ENCODE results near the gene CAPZB.

CAPZB gene

DNA sequence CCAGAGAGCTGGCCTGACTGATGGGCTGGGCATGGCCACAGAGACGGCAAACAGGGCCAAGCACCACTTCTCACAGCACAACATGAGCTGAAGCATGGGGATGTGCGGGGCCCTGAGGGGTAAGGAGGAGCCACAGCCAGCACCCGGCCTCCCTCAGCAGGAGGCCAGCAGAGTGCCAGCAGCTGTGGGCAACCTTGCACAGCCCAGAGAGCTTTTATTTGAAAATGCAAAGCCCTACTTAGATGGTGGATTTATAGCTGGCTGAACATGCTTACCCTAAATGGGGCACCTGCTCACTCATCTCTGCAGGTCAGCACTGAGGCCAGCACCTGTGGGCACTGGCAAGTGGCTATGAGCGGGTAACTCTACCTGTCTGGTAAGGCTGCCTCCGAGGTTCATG lies 129.1 kb downstream of the CAPZB start:
- no peak for DNase-seq
- Histone ChIP-seq H3K9me3 (no peaks in the 10 kb centered on the region), H3K4me1 (no peaks in the 10 kb centered on the region), H3K36me3 (no peaks in the 10 kb centered on the region), H3K27me3 (no peaks in the 10 kb centered on the region), H3K4me3 (ENCODE audit: low read depth, low read length) (no peak overlapping the region)
- TF ChIP-seq, protein P1, sequence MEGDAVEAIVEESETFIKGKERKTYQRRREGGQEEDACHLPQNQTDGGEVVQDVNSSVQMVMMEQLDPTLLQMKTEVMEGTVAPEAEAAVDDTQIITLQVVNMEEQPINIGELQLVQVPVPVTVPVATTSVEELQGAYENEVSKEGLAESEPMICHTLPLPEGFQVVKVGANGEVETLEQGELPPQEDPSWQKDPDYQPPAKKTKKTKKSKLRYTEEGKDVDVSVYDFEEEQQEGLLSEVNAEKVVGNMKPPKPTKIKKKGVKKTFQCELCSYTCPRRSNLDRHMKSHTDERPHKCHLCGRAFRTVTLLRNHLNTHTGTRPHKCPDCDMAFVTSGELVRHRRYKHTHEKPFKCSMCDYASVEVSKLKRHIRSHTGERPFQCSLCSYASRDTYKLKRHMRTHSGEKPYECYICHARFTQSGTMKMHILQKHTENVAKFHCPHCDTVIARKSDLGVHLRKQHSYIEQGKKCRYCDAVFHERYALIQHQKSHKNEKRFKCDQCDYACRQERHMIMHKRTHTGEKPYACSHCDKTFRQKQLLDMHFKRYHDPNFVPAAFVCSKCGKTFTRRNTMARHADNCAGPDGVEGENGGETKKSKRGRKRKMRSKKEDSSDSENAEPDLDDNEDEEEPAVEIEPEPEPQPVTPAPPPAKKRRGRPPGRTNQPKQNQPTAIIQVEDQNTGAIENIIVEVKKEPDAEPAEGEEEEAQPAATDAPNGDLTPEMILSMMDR (IDR thresholded peaks at IDR 0.05; ENCODE audit: low read depth, low read length), result no peak

DNA sequence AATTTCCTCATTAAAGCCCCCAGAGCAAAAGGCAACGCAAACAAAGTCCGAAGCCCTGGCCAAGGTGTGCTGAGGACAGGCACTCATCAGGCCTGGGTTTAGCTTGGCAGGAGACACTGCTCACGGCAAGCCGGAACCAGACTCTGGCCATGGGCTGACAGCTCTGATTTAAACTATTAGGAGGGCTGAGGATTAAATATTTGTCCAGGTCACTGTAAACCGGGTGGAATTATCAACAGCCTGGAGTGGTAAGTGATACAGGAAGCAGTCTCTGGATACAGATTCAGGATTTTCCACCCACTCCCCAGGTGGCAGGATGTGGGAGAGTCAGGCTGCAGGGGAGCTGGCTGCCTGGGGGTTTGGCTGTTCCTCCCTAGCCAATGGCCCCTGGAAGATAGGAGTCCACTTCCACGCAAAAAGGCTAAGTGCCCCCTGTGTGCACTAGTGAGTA lies 130.8 kb downstream of the CAPZB start:
- H3K36me3 ChIP-seq, result no peaks in the 10 kb centered on the region

DNA sequence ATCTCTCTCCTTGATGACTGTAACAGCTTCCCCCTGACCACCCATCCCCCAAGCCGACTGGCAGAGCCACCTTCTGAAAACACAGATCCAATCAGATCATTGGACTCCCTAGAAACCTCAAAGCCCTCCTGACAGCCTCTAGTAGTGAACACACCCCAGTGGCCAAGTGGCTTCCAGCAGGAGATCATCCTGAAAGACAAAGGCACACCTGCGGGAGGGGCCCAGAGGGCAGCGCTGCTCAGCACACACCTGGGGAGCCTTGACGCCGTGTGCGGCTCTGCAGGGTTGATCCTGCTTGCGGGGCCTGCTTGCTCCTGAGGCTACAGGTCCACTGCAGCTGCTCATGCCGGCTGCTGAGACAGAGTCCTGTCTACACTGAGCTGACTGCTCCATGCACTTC lies 131.7 kb downstream of the CAPZB start:
- DNase-seq, result no peak
- Histone ChIP-seq H3K4me1 (no peaks in the 10 kb centered on the region), H3K36me3 (no peaks in the 10 kb centered on the region), H3K27me3 (no peaks in the 10 kb centered on the region), H3K9me3 (no peaks in the 10 kb centered on the region), H3K4me3 (ENCODE audit: low read depth, low read length) (no peak overlapping the region)
- TF ChIP-seq, protein P1 (IDR thresholded peaks at IDR 0.05; ENCODE audit: low read depth, low read length), result no peak

More for the DNA sequence above, 130.8 kb downstream of the CAPZB start:
- Histone ChIP-seq H3K27me3 (no peaks in the 10 kb centered on the region), H3K9me3 (no peaks in the 10 kb centered on the region), H3K4me3 (ENCODE audit: low read depth, low read length) (no peak overlapping the region), H3K4me1 (no peaks in the 10 kb centered on the region)
- TF ChIP-seq, protein P1 (IDR thresholded peaks at IDR 0.05; ENCODE audit: low read depth, low read length), result no peak
- DNase-seq, result no peak

DNA sequence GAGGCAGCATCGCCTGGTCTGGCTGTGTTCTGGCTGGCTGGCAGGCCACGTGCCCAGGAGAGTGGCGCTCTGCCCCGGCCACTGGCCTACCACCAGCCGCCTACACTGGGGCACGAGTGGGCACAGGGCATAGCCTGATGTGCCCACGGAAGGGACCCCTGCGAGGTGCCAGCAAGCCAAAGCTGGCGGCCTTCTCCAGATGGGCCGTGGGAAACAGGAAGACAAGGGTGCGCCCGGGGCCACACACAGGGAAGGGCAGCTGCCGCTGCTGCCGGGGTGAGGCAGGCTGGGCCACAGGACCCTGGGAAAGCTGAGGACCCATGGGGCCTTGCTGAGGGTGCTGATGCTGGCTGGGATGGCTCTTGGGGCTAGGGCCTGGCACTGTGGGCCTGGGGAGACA lies 132.5 kb downstream of the CAPZB start:
- no peak for DNase-seq
- H3K36me3 ChIP-seq, result no peaks in the 10 kb centered on the region
- no peaks in the 10 kb centered on the region for H3K9me3 ChIP-seq
- no peaks in the 10 kb centered on the region for H3K27me3 ChIP-seq
- H3K4me3 ChIP-seq (ENCODE audit: low read depth, low read length), result no peak overlapping the region
- TF ChIP-seq, protein P1 (IDR thresholded peaks at IDR 0.05; ENCODE audit: low read depth, low read length), result no peak
- no peaks in the 10 kb centered on the region for H3K4me1 ChIP-seq

DNA sequence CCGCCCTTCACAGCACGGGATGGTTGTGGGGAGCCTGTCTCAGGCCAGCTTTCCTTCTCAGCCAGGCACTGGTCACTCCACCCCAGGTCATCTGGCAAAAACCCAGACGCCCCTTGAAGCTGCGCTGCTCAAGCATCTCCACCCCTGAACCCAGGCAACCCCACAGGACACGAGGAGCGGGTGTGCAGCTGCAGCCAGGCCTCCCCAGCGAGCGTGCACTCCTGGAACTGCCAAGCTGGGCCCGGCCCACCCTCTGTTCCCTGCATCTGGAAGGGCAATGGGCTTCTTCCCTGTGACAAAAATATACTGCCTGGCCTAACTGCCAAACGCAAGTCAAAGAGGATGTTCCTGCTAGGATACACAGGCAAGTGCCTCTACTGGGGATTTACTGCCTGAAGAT lies 133.5 kb downstream of the CAPZB start:
- Histone ChIP-seq H3K9me3 (no peaks in the 10 kb centered on the region), H3K4me3 (ENCODE audit: low read depth, low read length) (no peak overlapping the region), H3K36me3 (no peaks in the 10 kb centered on the region), H3K4me1 (no peaks in the 10 kb centered on the region), H3K27me3 (no peaks in the 10 kb centered on the region)
- TF ChIP-seq, protein P1 (IDR thresholded peaks at IDR 0.05; ENCODE audit: low read depth, low read length), result no peak
- DNase-seq, result no peak

DNA sequence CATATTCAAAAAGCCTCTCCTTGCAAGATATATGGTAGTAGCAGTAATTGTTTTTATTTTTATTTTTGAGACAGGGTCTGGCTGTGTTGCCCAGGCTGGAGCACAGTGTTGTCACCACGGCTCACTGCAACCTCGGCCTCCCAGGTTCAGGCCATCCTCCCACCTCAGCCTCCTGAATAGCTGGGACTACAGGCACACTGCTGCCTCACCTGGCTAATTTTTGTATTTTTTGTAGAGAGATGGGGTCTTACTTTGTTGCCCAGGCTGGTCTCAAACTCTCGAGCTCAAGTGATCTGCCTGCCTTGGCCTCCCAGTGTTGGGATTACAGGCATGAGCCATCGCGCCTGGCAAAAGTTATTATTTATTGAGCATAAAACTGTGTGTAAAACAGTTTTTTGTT lies 134.8 kb downstream of the CAPZB start:
- H3K36me3 ChIP-seq, result no peaks in the 10 kb centered on the region
- H3K27me3 ChIP-seq, result no peaks in the 10 kb centered on the region
- no peaks in the 10 kb centered on the region for H3K9me3 ChIP-seq
- H3K4me3 ChIP-seq (ENCODE audit: low read depth, low read length), result no peak overlapping the region
- TF ChIP-seq, protein P1 (IDR thresholded peaks at IDR 0.05; ENCODE audit: low read depth, low read length), result no peak
- H3K4me1 ChIP-seq, result no peaks in the 10 kb centered on the region
- DNase-seq, result no peak

Data from BE2C (cell line).